Measurements from ENCODE around the gene FUS. TPM values are rescaled to one million over a fixed set of nuclear protein-coding genes. Genes with fewer than 3 reads are reported as not detected.
"Not testable (repeated sequence)": the region's sequence is repeated elsewhere in the genome, so short reads cannot be mapped to it uniquely, and the experiment has no call there.

Gene FUS
- total RNA-seq, 4 donors from 2014 or later: 12.5 to 69.9 (median 40.0) TPM

DNA sequence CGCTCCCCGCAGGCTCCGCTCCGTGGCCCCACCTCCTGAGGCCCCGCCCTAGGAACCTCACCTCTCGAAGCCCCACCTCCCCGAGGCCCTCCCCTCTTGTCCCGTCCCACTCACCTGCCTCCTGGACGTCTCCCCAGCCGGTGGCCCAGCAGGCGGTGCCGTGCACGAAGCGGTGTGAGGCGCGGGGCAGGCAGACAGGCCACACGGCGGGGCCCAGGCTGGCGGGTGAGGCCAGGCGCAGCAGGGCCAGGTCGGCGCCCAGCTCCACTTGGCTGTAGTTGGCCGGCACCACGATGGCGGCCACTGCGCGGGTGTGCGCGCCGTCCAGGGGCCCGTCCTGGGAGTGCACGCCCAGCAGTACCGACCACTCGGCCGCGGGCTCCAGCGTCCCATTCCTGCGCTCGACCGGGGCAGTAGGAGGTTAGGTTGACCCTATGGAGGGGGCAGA is 31.6 kb upstream of the FUS start:
- Histone ChIP-seq H3K27ac (no peak overlapping the region), H3K36me3 (no peaks in the 10 kb centered on the region), H3K4me3 (no peak overlapping the region), H3K4me1 (peaks cover 0 to 5% (median 0%) of the 10 kb centered on the region in 3 donors), H3K27me3 (peaks cover 51% of the 10 kb centered on the region), H3K9me3 (no peaks in the 10 kb centered on the region)
- peak; percentile 21 for ATAC-seq
- 7 to 10% methylated on average over 3 to 6 of the region's 40 CpGs for WGBS, 2 donors (ENCODE audit: low coverage in 1 of 2)
- TF ChIP-seq POLR2AphosphoS5 (IDR thresholded peaks at IDR 0.05) (no peak), POLR2A (IDR thresholded peaks at IDR 0.05) (no peak), EP300 (IDR thresholded peaks at IDR 0.05) (no peak)
- TF ChIP-seq, protein P1, sequence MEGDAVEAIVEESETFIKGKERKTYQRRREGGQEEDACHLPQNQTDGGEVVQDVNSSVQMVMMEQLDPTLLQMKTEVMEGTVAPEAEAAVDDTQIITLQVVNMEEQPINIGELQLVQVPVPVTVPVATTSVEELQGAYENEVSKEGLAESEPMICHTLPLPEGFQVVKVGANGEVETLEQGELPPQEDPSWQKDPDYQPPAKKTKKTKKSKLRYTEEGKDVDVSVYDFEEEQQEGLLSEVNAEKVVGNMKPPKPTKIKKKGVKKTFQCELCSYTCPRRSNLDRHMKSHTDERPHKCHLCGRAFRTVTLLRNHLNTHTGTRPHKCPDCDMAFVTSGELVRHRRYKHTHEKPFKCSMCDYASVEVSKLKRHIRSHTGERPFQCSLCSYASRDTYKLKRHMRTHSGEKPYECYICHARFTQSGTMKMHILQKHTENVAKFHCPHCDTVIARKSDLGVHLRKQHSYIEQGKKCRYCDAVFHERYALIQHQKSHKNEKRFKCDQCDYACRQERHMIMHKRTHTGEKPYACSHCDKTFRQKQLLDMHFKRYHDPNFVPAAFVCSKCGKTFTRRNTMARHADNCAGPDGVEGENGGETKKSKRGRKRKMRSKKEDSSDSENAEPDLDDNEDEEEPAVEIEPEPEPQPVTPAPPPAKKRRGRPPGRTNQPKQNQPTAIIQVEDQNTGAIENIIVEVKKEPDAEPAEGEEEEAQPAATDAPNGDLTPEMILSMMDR (IDR thresholded peaks at IDR 0.05): no peak

DNA sequence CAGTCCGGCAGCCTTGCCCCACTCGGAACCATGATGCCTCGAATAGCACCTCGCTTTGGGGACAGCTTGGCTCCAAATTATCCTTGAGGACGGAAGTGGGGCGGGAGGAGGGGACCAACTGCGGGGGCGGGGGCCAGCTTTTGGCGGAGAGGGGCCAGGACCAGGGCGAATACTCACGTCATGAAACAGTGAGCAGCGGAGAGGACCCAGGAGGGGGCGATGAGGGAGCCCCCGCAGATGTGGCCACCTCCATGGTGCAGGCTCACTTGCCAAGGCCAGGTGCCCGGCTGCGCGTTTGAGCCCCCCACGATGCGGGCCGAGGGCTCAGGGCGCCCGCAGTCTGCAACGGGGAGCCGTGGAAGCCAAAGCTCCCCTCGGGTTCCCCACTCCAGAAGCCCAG is 31.0 kb upstream of the FUS start:
- no peak overlapping the region for H3K27ac ChIP-seq

DNA sequence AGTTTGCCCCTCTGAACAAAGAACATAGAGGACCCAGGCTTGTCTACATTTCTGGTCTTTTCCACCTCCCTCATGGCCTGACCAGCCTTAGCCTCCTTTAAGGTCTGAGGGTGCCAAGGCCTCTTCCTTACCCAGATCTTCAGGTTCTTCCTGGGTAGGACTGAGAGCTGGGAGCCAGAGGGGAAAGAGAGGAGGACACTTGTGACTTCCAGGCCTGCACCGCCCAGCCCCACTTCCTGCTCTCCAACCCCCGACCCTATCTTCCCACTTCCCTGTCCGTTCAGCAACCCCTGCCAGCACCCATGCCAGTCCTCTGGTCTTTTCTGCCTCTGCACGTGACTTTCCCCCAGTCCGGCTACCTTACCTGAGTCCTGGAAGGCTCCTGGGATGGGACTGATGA is 30.6 kb upstream of the FUS start:
- Histone ChIP-seq H3K27ac (peak overlapping the region in 1 of 4 donors; percentile 29), H3K9me3 (no peaks in the 10 kb centered on the region), H3K36me3 (no peaks in the 10 kb centered on the region), H3K4me1 (peaks cover 0 to 4% (median 0%) of the 10 kb centered on the region in 3 donors), H3K27me3 (peaks cover 56% of the 10 kb centered on the region), H3K4me3 (peak overlapping the region in 1 of 2 donors; percentile 3)
- TF ChIP-seq POLR2A (IDR thresholded peaks at IDR 0.05) (no peak), POLR2AphosphoS5 (IDR thresholded peaks at IDR 0.05) (no peak), EP300 (IDR thresholded peaks at IDR 0.05) (no peak)
- TF ChIP-seq, protein P1 (IDR thresholded peaks at IDR 0.05): no peak
- ATAC-seq: no peak
- WGBS, 2 donors (ENCODE audit: low coverage in 1 of 2): 73 to 86% methylated on average over 5 of the region's 5 CpGs

More for the DNA sequence above, 31.0 kb upstream of the FUS start:
- peaks cover 0 to 4% (median 0%) of the 10 kb centered on the region in 3 donors for H3K4me1 ChIP-seq
- peaks cover 56% of the 10 kb centered on the region for H3K27me3 ChIP-seq
- H3K4me3 ChIP-seq: no peak overlapping the region
- H3K9me3 ChIP-seq: no peaks in the 10 kb centered on the region
- 81% methylated on average over 3 of the region's 25 CpGs; no CpG with 5 or more reads in 1 of the 2 donors for WGBS, 2 donors (ENCODE audit: low coverage in 1 of 2)
- TF ChIP-seq EP300 (IDR thresholded peaks at IDR 0.05) (no peak), POLR2AphosphoS5 (IDR thresholded peaks at IDR 0.05) (no peak), POLR2A (IDR thresholded peaks at IDR 0.05) (no peak)
- TF ChIP-seq, protein P1 (IDR thresholded peaks at IDR 0.05): no peak
- ATAC-seq: no peak
- no peaks in the 10 kb centered on the region for H3K36me3 ChIP-seq

- Histone ChIP-seq H3K4me3 (peak within 1 kb of the TSS in 1 of 2 donors; percentile 3), H3K9me3 (no peaks in the 10 kb centered on the region), H3K27me3 (peaks cover 56% of the 10 kb centered on the region), H3K36me3 (no peaks in the 10 kb centered on the region), H3K27ac (peak within 1 kb of the TSS in 1 of 4 donors; percentile 29), H3K4me1 (peaks cover 0 to 4% (median 0%) of the 10 kb centered on the region in 3 donors)
- TF ChIP-seq EP300 (IDR thresholded peaks at IDR 0.05) (no peak), POLR2AphosphoS5 (IDR thresholded peaks at IDR 0.05) (no peak), POLR2A (IDR thresholded peaks at IDR 0.05) (no peak)
- TF ChIP-seq, protein P1 (IDR thresholded peaks at IDR 0.05): no peak
- ATAC-seq: peak; percentile 17
- WGBS, 2 donors (ENCODE audit: low coverage in 1 of 2): 56 to 93% methylated on average over 3 of the region's 11 CpGs
Measured at GRCh38 chr16:31149894-31150890, 29.7 kb upstream of the FUS start, which contains the start of gene PRSS36. Gene PRSS36 (minus strand): TSS chr16:31150066. CDS start chr16:31150035, 31 bp downstream.

DNA sequence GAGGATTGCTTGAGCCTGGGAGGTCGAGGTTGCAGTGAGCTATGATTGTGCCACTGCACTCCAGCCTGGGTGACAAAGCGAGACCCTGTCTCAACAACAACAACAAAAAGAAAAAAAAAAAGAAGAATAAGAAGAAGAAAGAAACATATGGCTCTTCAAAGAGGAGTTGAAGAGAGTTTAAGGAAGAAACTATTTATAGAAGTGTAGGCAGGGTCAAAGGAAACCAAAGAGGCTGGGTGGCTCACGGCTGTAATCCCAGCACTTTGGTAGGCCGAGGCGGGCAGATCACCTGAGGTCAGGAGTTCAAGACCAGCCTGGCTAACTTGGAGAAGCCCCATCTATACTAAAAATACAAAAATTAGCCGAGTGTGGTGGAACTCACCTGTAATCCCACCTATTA is 29.0 kb upstream of the FUS start:
- H3K27ac ChIP-seq, H3K4me1 ChIP-seq, H3K9me3 ChIP-seq, H3K4me3 ChIP-seq, ATAC-seq, H3K36me3 ChIP-seq: not testable (repeated sequence)
- 75 to 84% methylated on average over 5 to 6 of the region's 6 CpGs for WGBS, 2 donors (ENCODE audit: low coverage in 1 of 2)
- H3K27me3 ChIP-seq: peaks cover 56% of the 10 kb centered on the region

Measured in gastroesophageal sphincter (tissue), 4 donors.